DOHH2 (cell line): ENCODE measurements around the gene ZNF81.

ENCODE experiments used
- H3F3A ChIP-seq: fragments of 200-600 bp; sonication (generic), shearing (Covaris generic); 2 replicates; pipeline ENCODE4 v1.6.0; 2016; ENCODE audit warnings: antibody characterized with exemption, mild to moderate bottlenecking; ENCODE audit not compliant: control insufficient read depth, insufficient read depth
- H3K27ac ChIP-seq: fragments of 200-600 bp; sonication (generic); 2 replicates; pipeline ENCODE4 v1.5.1; 2014; ENCODE audit warnings: low read depth, mild to moderate bottlenecking, low read length, moderate library complexity
- H3K27me3 ChIP-seq: fragments of 200-600 bp; sonication (generic); 2 replicates; pipeline ENCODE4 v1.6.1; 2014; ENCODE audit warnings: mild to moderate bottlenecking, low read length, mixed read lengths; ENCODE audit not compliant: control insufficient read depth
- H3K36me3 ChIP-seq: fragments of 200-600 bp; sonication (generic); 2 replicates; pipeline ENCODE4 v1.6.1; 2014; ENCODE audit warnings: mild to moderate bottlenecking, low read length, moderate library complexity, mixed read lengths; ENCODE audit not compliant: control insufficient read depth
- H3K4me1 ChIP-seq: fragments of 200-600 bp; sonication (generic); 2 replicates; pipeline ENCODE4 v1.6.1; 2014; ENCODE audit warnings: mild to moderate bottlenecking, low read length, mixed read lengths; ENCODE audit not compliant: control insufficient read depth
- H3K4me2 ChIP-seq: fragments of 200-600 bp; sonication (generic); 2 replicates; pipeline ENCODE4 v1.6.0; 2014; ENCODE audit warnings: mild to moderate bottlenecking, low read length, moderate library complexity
- H3K4me3 ChIP-seq: fragments of 200-600 bp; sonication (generic); 2 replicates; pipeline ENCODE4 v1.5.1; 2014; ENCODE audit warnings: mild to moderate bottlenecking, low read length, mixed read lengths
- H3K79me2 ChIP-seq: fragments of 200-600 bp; sonication (generic); 2 replicates; pipeline ENCODE4 v1.6.1; 2014; ENCODE audit warnings: mild to moderate bottlenecking, low read length, mixed read lengths; ENCODE audit not compliant: control insufficient read depth
- H3K9me2 ChIP-seq: fragments of 200-600 bp; sonication (generic); replicated peaks from 2 replicates; pipeline ENCODE4 v1.6.1; 2014; ENCODE audit warnings: mild to moderate bottlenecking, low read length, mixed read lengths; ENCODE audit not compliant: control insufficient read depth
- H3K9me3 ChIP-seq: fragments of 200-600 bp; sonication (generic); 2 replicates; pipeline ENCODE4 v1.6.1; 2014; ENCODE audit warnings: antibody characterized with exemption, low read length, mixed read lengths; ENCODE audit not compliant: control insufficient read depth, insufficient read depth
- H4K20me1 ChIP-seq: fragments of 200-600 bp; sonication (generic); 2 replicates; pipeline ENCODE4 v1.6.0; 2014; ENCODE audit warnings: low read depth, mild to moderate bottlenecking, antibody characterized with exemption, low read length, moderate library complexity; ENCODE audit not compliant: control insufficient read depth, insufficient read depth
- CTCF ChIP-seq: fragments of 200-600 bp; sonication (generic); IDR thresholded peaks from one replicate; pipeline ENCODE4 v1.5.1; 2014; ENCODE audit warnings: antibody characterized with exemption, mild to moderate bottlenecking, low read depth, low read length; ENCODE audit not compliant: poor library complexity, severe bottlenecking
- EZH2phosphoT487 ChIP-seq: fragments of 200-600 bp; sonication (generic); IDR thresholded peaks from 2 replicates; pipeline ENCODE4 v1.6.1; 2017; ENCODE audit warnings: borderline replicate concordance, mild to moderate bottlenecking, antibody characterized with exemption, low read length, moderate library complexity, mixed read lengths

The ZNF81 gene

GRCh38 chrX:47902161-47902560, 65.5 kb downstream of the ZNF81 start:
- Histone ChIP-seq H3K4me3 (no peak overlapping the region), H3K4me1 (peaks cover 17% of the 10 kb centered on the region), H3F3A (no peaks in the 10 kb centered on the region), H3K79me2 (no peaks in the 10 kb centered on the region), H3K27me3 (no peaks in the 10 kb centered on the region), H4K20me1 (no peaks in the 10 kb centered on the region), H3K36me3 (no peaks in the 10 kb centered on the region), H3K9me3 (no peaks in the 10 kb centered on the region), H3K27ac (no peak overlapping the region), H3K4me2 (no peak overlapping the region), H3K9me2 (no peaks in the 10 kb centered on the region)
- TF ChIP-seq CTCF (no peak), EZH2phosphoT487 (no peak)

- Histone ChIP-seq H3K9me3 (0 out of 2 replicates have a peak, but pooled peaks cover 4% of the 10 kb centered on the region), H3K4me2 (no peak overlapping the region), H3K4me3 (no peak overlapping the region), H3K27ac (no peak overlapping the region), H3K9me2 (no peaks in the 10 kb centered on the region), H3F3A (no peaks in the 10 kb centered on the region), H3K4me1 (no peaks in the 10 kb centered on the region), H3K79me2 (no peaks in the 10 kb centered on the region), H3K36me3 (peaks cover 6% of the 10 kb centered on the region), H3K27me3 (no peaks in the 10 kb centered on the region), H4K20me1 (no peaks in the 10 kb centered on the region)
- TF ChIP-seq EZH2phosphoT487 (no peak), CTCF (no peak)
Observed at GRCh38 chrX:47915886-47916493, 79.3 kb downstream of the ZNF81 start.

GRCh38 chrX:47918274-47918673, 81.6 kb downstream of the ZNF81 start:
- H3K27me3 ChIP-seq, result no peaks in the 10 kb centered on the region
- TF ChIP-seq EZH2phosphoT487 (no peak), CTCF (no peak)
- no peak overlapping the region for H3K4me3 ChIP-seq
- no peaks in the 10 kb centered on the region for H3K79me2 ChIP-seq
- no peaks in the 10 kb centered on the region for H3K4me1 ChIP-seq
- peaks cover 6% of the 10 kb centered on the region for H3K36me3 ChIP-seq
- H3K27ac ChIP-seq, result no peak overlapping the region
- H4K20me1 ChIP-seq, result no peaks in the 10 kb centered on the region
- 0 out of 2 replicates have a peak, but pooled peaks cover 4% of the 10 kb centered on the region for H3K9me3 ChIP-seq
- H3F3A ChIP-seq, result no peaks in the 10 kb centered on the region
- no peaks in the 10 kb centered on the region for H3K9me2 ChIP-seq
- H3K4me2 ChIP-seq, result no peak overlapping the region
